ENCODE data around the gene ARPC5.
A peak's percentile ranks its signal among the peaks of the same experiment; 100 is the strongest.

ARPC5 gene

GRCh38 chr1:183604815-183605214, 30.8 kb downstream of the ARPC5 start:
- peak overlapping the region; percentile 32 for H3K4me3 ChIP-seq (ENCODE audit: low read depth, low read length)
- no peak for TF ChIP-seq CTCF (IDR thresholded peaks at IDR 0.05; ENCODE audit: low read depth, low read length, missing control alignments)
- DNase-seq (ENCODE audit: low read depth) = peak; percentile 73

- no peak for TF ChIP-seq CTCF (IDR thresholded peaks at IDR 0.05; ENCODE audit: low read depth, low read length, missing control alignments)
- peak; percentile 67 for DNase-seq (ENCODE audit: low read depth)
- H3K4me3 ChIP-seq (ENCODE audit: low read depth, low read length) = peak overlapping the region; percentile 32; the same call in 1 of the 2 replicates
These were observed 31.4 kb downstream of the ARPC5 start for GRCh38 chr1:183604038-183604808.

- H3K4me3 ChIP-seq (ENCODE audit: low read depth, low read length) = no peak overlapping the region
- TF ChIP-seq CTCF (IDR thresholded peaks at IDR 0.05; ENCODE audit: low read depth, low read length, missing control alignments) = no peak
- no peak for DNase-seq (ENCODE audit: low read depth)
These were observed 33.1 kb downstream of the ARPC5 start for GRCh38 chr1:183602510-183602909.

GRCh38 chr1:183600634-183601033, 34.9 kb downstream of the ARPC5 start:
- TF ChIP-seq CTCF (IDR thresholded peaks at IDR 0.05; ENCODE audit: low read depth, low read length, missing control alignments) = no peak
- no peak for DNase-seq (ENCODE audit: low read depth)
- H3K4me3 ChIP-seq (ENCODE audit: low read depth, low read length) = no peak overlapping the region

GRCh38 chr1:183600136-183600535, 35.4 kb downstream of the ARPC5 start:
- no peak for DNase-seq (ENCODE audit: low read depth)
- TF ChIP-seq CTCF (IDR thresholded peaks at IDR 0.05; ENCODE audit: low read depth, low read length, missing control alignments) = no peak

GRCh38 chr1:183598386-183598785, 37.2 kb downstream of the ARPC5 start:
- no peak for DNase-seq (ENCODE audit: low read depth)
- H3K4me3 ChIP-seq (ENCODE audit: low read depth, low read length) = no peak overlapping the region
- TF ChIP-seq CTCF (IDR thresholded peaks at IDR 0.05; ENCODE audit: low read depth, low read length, missing control alignments) = no peak

More at GRCh38 chr1:183600136-183600535, 35.4 kb downstream of the ARPC5 start:
- no peak overlapping the region for H3K4me3 ChIP-seq (ENCODE audit: low read depth, low read length)

All from GM12864 (cell line).